ENCODE measurements around the gene RALB. TPM values are rescaled to one million over a fixed set of nuclear protein-coding genes. Genes with fewer than 3 reads are reported as not detected.

RALB gene
- total and polyA plus RNA-seq, 8 donors: 26.3 to 87.4 (median 41.5) TPM

DNA sequence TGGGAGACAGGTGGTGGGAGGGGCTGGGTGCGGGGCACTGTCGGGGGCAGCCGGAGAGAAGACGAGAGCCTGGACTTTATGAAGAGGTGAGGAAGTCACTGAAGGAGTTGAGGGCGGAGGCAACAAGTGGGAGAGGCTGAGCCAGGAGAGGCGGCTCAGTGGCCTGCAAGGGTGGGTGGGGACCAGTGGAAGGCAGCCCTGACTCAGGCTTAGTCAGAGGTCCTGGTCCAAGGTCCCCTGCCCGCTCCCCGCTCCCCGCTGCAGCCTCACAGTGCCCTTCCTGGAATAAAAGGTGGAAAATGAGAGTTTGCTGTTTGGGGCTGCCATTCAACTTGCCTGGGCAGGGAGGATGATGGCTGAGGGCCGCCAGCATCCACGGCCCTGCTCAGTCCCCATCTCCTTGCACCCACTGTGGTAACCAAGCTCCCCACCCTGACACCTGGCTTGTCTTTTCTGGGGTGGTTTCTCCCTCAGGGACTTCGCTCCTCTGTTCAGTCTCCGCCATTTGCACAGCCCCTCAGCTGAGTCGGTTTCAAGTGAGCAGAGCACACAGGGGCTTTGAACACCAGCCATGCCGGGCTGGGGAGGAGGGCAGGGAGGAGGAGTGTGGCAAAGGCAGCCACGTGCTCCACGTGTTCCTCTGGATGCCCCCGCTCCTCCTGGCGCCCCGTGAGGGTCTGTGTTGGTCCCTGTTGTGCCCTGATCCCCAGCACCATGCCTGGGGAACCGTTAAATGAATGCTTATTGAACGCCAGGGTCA is 13.7 kb upstream of the RALB start:
- 68 to 78% (median 71%) methylated on average over 22 of the region's 22 CpGs for WGBS, 5 donors
- TF ChIP-seq POLR2A (IDR thresholded peaks at IDR 0.05) (peak in 1 of 4 donors; percentile 12), POLR2AphosphoS5 (IDR thresholded peaks at IDR 0.05) (peak in 2 of 3 donors; percentile 32 to 38)
- TF ChIP-seq, protein P1, sequence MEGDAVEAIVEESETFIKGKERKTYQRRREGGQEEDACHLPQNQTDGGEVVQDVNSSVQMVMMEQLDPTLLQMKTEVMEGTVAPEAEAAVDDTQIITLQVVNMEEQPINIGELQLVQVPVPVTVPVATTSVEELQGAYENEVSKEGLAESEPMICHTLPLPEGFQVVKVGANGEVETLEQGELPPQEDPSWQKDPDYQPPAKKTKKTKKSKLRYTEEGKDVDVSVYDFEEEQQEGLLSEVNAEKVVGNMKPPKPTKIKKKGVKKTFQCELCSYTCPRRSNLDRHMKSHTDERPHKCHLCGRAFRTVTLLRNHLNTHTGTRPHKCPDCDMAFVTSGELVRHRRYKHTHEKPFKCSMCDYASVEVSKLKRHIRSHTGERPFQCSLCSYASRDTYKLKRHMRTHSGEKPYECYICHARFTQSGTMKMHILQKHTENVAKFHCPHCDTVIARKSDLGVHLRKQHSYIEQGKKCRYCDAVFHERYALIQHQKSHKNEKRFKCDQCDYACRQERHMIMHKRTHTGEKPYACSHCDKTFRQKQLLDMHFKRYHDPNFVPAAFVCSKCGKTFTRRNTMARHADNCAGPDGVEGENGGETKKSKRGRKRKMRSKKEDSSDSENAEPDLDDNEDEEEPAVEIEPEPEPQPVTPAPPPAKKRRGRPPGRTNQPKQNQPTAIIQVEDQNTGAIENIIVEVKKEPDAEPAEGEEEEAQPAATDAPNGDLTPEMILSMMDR (IDR thresholded peaks at IDR 0.05): no peak
- no peaks in the 10 kb centered on the region for H3K9me3 ChIP-seq
- peak; percentile 69 to 84 for DNase-seq
- H3K27ac ChIP-seq: peak overlapping the region; percentile 38 to 81 (median 60)
- intact Hi-C loops (cut with DNase I; ENCODE audit: low total_unique reads): loop anchor here (10.0 kb wide), 1 partner anchor 76 kb away; no protein-coding TSS in a partner anchor
- no peaks in the 10 kb centered on the region for H3K36me3 ChIP-seq
- H3K27me3 ChIP-seq: no peaks in the 10 kb centered on the region
- no peak overlapping the region for H3K4me3 ChIP-seq
- H3K4me1 ChIP-seq: peaks cover 0 to 32% (median 11%) of the 10 kb centered on the region in 4 donors

DNA sequence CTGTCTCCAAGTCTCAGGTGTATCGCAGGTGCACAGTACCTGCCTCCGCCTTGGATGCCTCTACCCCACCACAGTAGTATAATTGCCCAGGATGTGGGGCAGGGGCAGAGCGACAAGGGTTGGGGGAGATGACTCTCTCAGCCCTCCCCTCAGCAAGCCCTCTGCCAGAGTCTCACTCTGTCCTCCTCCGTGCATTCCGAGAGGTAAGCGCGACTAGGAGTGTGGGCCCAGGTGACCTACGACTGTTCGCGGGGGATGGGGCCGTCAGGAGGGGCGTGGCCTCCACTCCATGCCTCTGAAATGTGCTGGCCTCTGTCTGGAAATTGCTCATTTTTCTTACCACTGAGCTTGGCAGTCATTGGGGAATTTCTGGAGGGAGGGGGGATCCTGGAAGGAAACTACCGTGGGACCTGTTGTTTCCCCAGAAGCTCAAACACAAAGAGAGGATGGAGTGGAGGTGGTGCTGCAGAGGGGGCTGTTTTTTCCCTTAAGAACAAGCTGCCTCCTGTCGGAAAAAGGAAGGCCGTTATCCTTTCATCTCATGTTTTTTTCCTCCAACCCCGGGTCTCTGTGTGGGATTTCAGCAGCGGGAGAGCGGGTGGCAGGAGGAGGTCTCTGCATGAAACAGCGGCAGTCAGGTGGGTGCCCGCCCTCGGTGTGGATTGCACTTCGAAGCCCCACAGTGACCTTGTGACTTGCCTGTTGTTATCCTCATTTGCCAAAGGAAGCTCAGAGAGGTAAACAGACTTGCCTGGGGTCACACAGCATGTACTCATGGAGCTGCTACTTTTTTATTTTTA is 13.0 kb upstream of the RALB start:
- H3K36me3 ChIP-seq: no peaks in the 10 kb centered on the region
- peak overlapping the region; percentile 38 to 81 (median 60) for H3K27ac ChIP-seq
- H3K4me3 ChIP-seq: no peak overlapping the region
- no peaks in the 10 kb centered on the region for H3K27me3 ChIP-seq
- H3K4me1 ChIP-seq: peaks cover 0 to 34% (median 11%) of the 10 kb centered on the region in 4 donors
- intact Hi-C loops (cut with DNase I; ENCODE audit: low total_unique reads): loop anchor here (10.0 kb wide), 1 partner anchor 75 kb away; no protein-coding TSS in a partner anchor
- TF ChIP-seq POLR2A (IDR thresholded peaks at IDR 0.05) (no peak), EP300 (IDR thresholded peaks at IDR 0.05) (no peak), POLR2AphosphoS5 (IDR thresholded peaks at IDR 0.05) (no peak)
- TF ChIP-seq, protein P1 (IDR thresholded peaks at IDR 0.05): no peak
- WGBS, 5 donors: 42 to 53% (median 47%) methylated on average over 21 to 22 of the region's 22 CpGs
- H3K9me3 ChIP-seq: no peaks in the 10 kb centered on the region
- DNase-seq: peak in 1 of 2 donors; percentile 86

DNA sequence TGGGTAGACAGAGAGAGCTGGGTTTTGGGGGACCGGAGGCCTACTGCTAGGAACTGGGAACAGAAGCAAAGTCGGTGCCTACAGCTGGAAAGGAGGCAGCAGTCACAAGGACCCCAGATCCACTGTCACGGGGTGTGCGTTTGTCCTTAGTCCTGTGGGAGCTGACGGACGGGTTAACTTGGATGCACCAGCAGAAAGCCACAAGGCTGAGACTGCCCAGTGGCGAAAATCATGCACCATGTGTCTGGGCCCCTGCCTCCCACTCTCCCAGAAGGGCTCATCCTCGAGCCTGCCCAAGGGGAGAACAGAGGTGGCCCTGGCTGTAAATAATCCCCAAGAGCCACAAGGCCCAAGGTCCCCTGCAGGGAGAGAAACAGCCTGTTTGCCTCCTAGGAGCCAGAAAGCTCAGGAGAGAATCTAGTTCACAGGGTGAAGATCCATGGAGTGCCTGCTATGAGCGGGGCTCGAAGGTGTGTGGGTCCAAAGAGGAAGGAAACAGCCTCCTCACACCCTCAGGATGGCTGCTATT is 11.7 kb upstream of the RALB start:
- H3K27ac ChIP-seq: no peak overlapping the region
- intact Hi-C loops (cut with DNase I; ENCODE audit: low total_unique reads): no loop called here
- no peak for DNase-seq
- no peaks in the 10 kb centered on the region for H3K9me3 ChIP-seq
- H3K4me3 ChIP-seq: no peak overlapping the region
- H3K4me1 ChIP-seq: peaks cover 0 to 47% (median 21%) of the 10 kb centered on the region in 4 donors
- H3K36me3 ChIP-seq: no peaks in the 10 kb centered on the region
- no peaks in the 10 kb centered on the region for H3K27me3 ChIP-seq
- TF ChIP-seq EP300 (IDR thresholded peaks at IDR 0.05) (no peak), POLR2AphosphoS5 (IDR thresholded peaks at IDR 0.05) (no peak), POLR2A (IDR thresholded peaks at IDR 0.05) (no peak)
- TF ChIP-seq, protein P1 (IDR thresholded peaks at IDR 0.05): no peak
- WGBS, 5 donors: 91 to 93% (median 92%) methylated on average over 9 to 10 of the region's 10 CpGs

DNA sequence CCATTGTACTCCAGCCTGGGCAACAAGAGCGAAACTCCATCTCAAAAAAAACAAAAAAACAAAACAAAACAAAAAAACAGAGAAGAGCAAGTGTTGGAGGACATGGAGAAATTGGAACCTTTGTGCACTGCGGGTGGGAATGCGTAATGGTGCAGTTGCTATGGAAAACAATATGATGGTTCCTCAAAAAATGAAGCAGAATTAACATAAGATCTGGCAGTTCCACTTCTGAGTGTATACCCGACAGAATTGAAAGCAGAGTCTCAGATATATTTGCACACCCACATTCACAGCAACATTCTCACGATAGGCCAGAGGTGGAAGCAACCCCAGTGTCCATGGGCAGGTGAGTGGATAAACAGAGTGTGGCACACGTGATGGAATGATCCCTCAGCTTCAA is 11.0 kb upstream of the RALB start:
- Histone ChIP-seq H3K36me3 (no peaks in the 10 kb centered on the region), H3K4me1 (peaks cover 0 to 50% (median 22%) of the 10 kb centered on the region in 4 donors), H3K9me3 (no peaks in the 10 kb centered on the region), H3K4me3 (no peak overlapping the region), H3K27ac (no peak overlapping the region), H3K27me3 (no peaks in the 10 kb centered on the region)
- 76 to 84% (median 81%) methylated on average over 6 of the region's 6 CpGs for WGBS, 5 donors
- intact Hi-C loops (cut with DNase I; ENCODE audit: low total_unique reads): no loop called here
- no peak for DNase-seq
- TF ChIP-seq POLR2A (IDR thresholded peaks at IDR 0.05): no peak
- TF ChIP-seq, protein P1 (IDR thresholded peaks at IDR 0.05): no peak
- TF ChIP-seq EP300 (IDR thresholded peaks at IDR 0.05): no peak
- TF ChIP-seq POLR2AphosphoS5 (IDR thresholded peaks at IDR 0.05): no peak

Measured in stomach (tissue), 9 donors.